ENCODE measurements around the gene IFI27. TPM values are rescaled to one million over a fixed set of nuclear protein-coding genes. Genes with fewer than 3 reads are reported as not detected.

Gene IFI27
- total RNA-seq, 1 donor from 2014 or later = 7.5 TPM

- peak; percentile 91 for TF ChIP-seq CTCF (IDR thresholded peaks at IDR 0.05; ENCODE audit: unreplicated experiment)
- H3K4me3 Mint-ChIP-seq (ENCODE audit: low read depth) = no peak overlapping the region
- peak; percentile 79 for DNase-seq (ENCODE audit: low spot score, unreplicated experiment)
- peaks cover 10% of the 10 kb centered on the region for H3K9me3 Mint-ChIP-seq (ENCODE audit: low read depth)
- peaks cover 6% of the 10 kb centered on the region for H3K27me3 Mint-ChIP-seq
- H3K4me1 Mint-ChIP-seq (ENCODE audit: low read depth) = no peaks in the 10 kb centered on the region
- no peak overlapping the region for H3K27ac Mint-ChIP-seq
- no peaks in the 10 kb centered on the region for H3K36me3 Mint-ChIP-seq (ENCODE audit: insufficient read depth)
Observed at GRCh38 chr14:94136575-94137331, 26.2 kb downstream of the IFI27 start.

- no peak for TF ChIP-seq CTCF (IDR thresholded peaks at IDR 0.05; ENCODE audit: unreplicated experiment)
- Mint-ChIP-seq H3K27me3 (peaks cover 6% of the 10 kb centered on the region), H3K4me1 (ENCODE audit: low read depth) (no peaks in the 10 kb centered on the region), H3K27ac (no peak overlapping the region), H3K36me3 (ENCODE audit: insufficient read depth) (no peaks in the 10 kb centered on the region), H3K4me3 (ENCODE audit: low read depth) (no peak overlapping the region), H3K9me3 (ENCODE audit: low read depth) (peaks cover 10% of the 10 kb centered on the region)
- DNase-seq (ENCODE audit: low spot score, unreplicated experiment) = no peak
Observed at GRCh38 chr14:94138251-94138650, 27.7 kb downstream of the IFI27 start.

GRCh38 chr14:94139006-94139405 is 28.5 kb downstream of the IFI27 start:
- no peak for TF ChIP-seq CTCF (IDR thresholded peaks at IDR 0.05; ENCODE audit: unreplicated experiment)
- peaks cover 10% of the 10 kb centered on the region for H3K9me3 Mint-ChIP-seq (ENCODE audit: low read depth)
- no peak overlapping the region for H3K27ac Mint-ChIP-seq
- peaks cover 6% of the 10 kb centered on the region for H3K27me3 Mint-ChIP-seq
- H3K36me3 Mint-ChIP-seq (ENCODE audit: insufficient read depth) = no peaks in the 10 kb centered on the region
- no peaks in the 10 kb centered on the region for H3K4me1 Mint-ChIP-seq (ENCODE audit: low read depth)
- H3K4me3 Mint-ChIP-seq (ENCODE audit: low read depth) = no peak overlapping the region
- DNase-seq (ENCODE audit: low spot score, unreplicated experiment) = no peak

- Mint-ChIP-seq H3K27me3 (peaks cover 6% of the 10 kb centered on the region), H3K4me3 (ENCODE audit: low read depth) (no peak overlapping the region), H3K4me1 (ENCODE audit: low read depth) (no peaks in the 10 kb centered on the region), H3K27ac (no peak overlapping the region), H3K36me3 (ENCODE audit: insufficient read depth) (no peaks in the 10 kb centered on the region), H3K9me3 (ENCODE audit: low read depth) (peaks cover 10% of the 10 kb centered on the region)
- no peak for TF ChIP-seq CTCF (IDR thresholded peaks at IDR 0.05; ENCODE audit: unreplicated experiment)
- DNase-seq (ENCODE audit: low spot score, unreplicated experiment) = no peak
Observed at GRCh38 chr14:94139421-94139820, 28.9 kb downstream of the IFI27 start.

GRCh38 chr14:94142247-94142646 is 31.7 kb downstream of the IFI27 start:
- Mint-ChIP-seq H3K4me3 (ENCODE audit: low read depth) (no peak overlapping the region), H3K9me3 (ENCODE audit: low read depth) (no peaks in the 10 kb centered on the region), H3K27ac (no peak overlapping the region), H3K4me1 (ENCODE audit: low read depth) (no peaks in the 10 kb centered on the region), H3K27me3 (peaks cover 4% of the 10 kb centered on the region), H3K36me3 (ENCODE audit: insufficient read depth) (no peaks in the 10 kb centered on the region)
- no peak for DNase-seq (ENCODE audit: low spot score, unreplicated experiment)
- TF ChIP-seq CTCF (IDR thresholded peaks at IDR 0.05; ENCODE audit: unreplicated experiment) = no peak

Data from progenitor cell of endocrine pancreas (in vitro differentiated cells).